HFF-Myc (cell line): ENCODE data around the gene NOP14.
"Not testable (repeated sequence)": the region's sequence is repeated elsewhere in the genome, so short reads cannot be mapped to it uniquely, and the experiment has no call there.

ENCODE experiments used
- DNase-seq: peaks from one replicate; pipeline ENCODE4 v3.0.0-alpha.2; 2011; ENCODE audit warnings: low read depth; ENCODE audit errors: extremely low read depth
- H3K4me3 ChIP-seq: replicated peaks from 2 replicates; pipeline ENCODE4 v1.5.1; 2011; ENCODE audit warnings: low read depth, mild to moderate bottlenecking, control low read depth, low read length
- CTCF ChIP-seq: IDR thresholded peaks from 2 replicates; pipeline ENCODE4 v1.5.1; 2012; ENCODE audit warnings: mild to moderate bottlenecking, low read depth, low read length, control low read depth; ENCODE audit errors: missing control alignments

Gene NOP14

GRCh38 chr4:2953496-2953895 lies 9.7 kb downstream of the NOP14 start:
- DNase-seq, result no peak
- H3K4me3 ChIP-seq, result no peak overlapping the region
- TF ChIP-seq CTCF, result no peak

GRCh38 chr4:2950221-2950989 lies 12.8 kb downstream of the NOP14 start:
- DNase-seq, result no peak
- no peak for TF ChIP-seq CTCF
- H3K4me3 ChIP-seq, result no peak overlapping the region

- no peak for DNase-seq
- no peak for TF ChIP-seq CTCF
- no peak overlapping the region for H3K4me3 ChIP-seq
Observed at GRCh38 chr4:2949782-2950125, 13.5 kb downstream of the NOP14 start.

- no peak for DNase-seq
- TF ChIP-seq CTCF, result peak; percentile 57
- no peak overlapping the region for H3K4me3 ChIP-seq
Observed at GRCh38 chr4:2948895-2949781, 14.1 kb downstream of the NOP14 start.

- H3K4me3 ChIP-seq, result no peak overlapping the region
- TF ChIP-seq CTCF, result no peak
- DNase-seq, result no peak
Observed at GRCh38 chr4:2947926-2948325, 15.3 kb downstream of the NOP14 start.

GRCh38 chr4:2946812-2947600 lies 16.2 kb downstream of the NOP14 start:
- no peak for TF ChIP-seq CTCF
- no peak for DNase-seq
- no peak overlapping the region for H3K4me3 ChIP-seq

- H3K4me3 ChIP-seq, DNase-seq: not testable (repeated sequence)
Observed at GRCh38 chr4:2945619-2946604, 17.3 kb downstream of the NOP14 start.
